ENCODE measurements around the gene BMPR2.
"Not testable (repeated sequence)": the region's sequence is repeated elsewhere in the genome, so short reads cannot be mapped to it uniquely, and the experiment has no call there.

Gene BMPR2

GRCh38 chr2:202566286-202566685 is 190.2 kb downstream of the BMPR2 start:
- Mint-ChIP-seq H3K4me3 (no peak overlapping the region), H3K36me3 (ENCODE audit: low read depth) (peaks cover 23% of the 10 kb centered on the region), H3K4me1 (no peaks in the 10 kb centered on the region), H3K27me3 (ENCODE audit: low read depth, poor library complexity) (peaks cover 3% of the 10 kb centered on the region), H3K27ac (no peak overlapping the region), H3K9me3 (no peaks in the 10 kb centered on the region)
- no peak for DNase-seq
- TF ChIP-seq, protein P1, sequence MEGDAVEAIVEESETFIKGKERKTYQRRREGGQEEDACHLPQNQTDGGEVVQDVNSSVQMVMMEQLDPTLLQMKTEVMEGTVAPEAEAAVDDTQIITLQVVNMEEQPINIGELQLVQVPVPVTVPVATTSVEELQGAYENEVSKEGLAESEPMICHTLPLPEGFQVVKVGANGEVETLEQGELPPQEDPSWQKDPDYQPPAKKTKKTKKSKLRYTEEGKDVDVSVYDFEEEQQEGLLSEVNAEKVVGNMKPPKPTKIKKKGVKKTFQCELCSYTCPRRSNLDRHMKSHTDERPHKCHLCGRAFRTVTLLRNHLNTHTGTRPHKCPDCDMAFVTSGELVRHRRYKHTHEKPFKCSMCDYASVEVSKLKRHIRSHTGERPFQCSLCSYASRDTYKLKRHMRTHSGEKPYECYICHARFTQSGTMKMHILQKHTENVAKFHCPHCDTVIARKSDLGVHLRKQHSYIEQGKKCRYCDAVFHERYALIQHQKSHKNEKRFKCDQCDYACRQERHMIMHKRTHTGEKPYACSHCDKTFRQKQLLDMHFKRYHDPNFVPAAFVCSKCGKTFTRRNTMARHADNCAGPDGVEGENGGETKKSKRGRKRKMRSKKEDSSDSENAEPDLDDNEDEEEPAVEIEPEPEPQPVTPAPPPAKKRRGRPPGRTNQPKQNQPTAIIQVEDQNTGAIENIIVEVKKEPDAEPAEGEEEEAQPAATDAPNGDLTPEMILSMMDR (IDR thresholded peaks at IDR 0.05) = no peak

DNA sequence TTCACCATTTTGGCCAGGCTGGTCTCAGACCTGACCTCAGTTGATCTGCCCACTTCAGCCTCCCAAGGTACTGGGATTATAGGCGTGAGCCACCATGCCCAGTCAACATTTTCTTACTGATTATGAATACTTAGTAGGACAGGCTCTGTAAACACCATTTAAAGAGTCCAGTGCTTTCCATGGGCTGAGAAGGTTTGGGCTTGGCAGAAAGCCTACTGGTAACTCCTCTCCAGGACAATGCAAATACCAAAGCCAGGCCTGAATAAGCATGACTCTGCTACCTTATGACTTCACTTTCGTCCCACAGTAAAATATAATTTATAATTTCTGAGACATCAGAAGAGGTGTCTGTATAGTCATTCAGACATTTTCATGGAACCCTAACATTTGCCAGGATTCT is 198.4 kb downstream of the BMPR2 start:
- DNase-seq = no peak
- H3K4me3 Mint-ChIP-seq = no peak overlapping the region
- no peak overlapping the region for H3K27ac Mint-ChIP-seq
- H3K36me3 Mint-ChIP-seq (ENCODE audit: low read depth) = no peaks in the 10 kb centered on the region
- peaks cover 3% of the 10 kb centered on the region for H3K27me3 Mint-ChIP-seq (ENCODE audit: low read depth, poor library complexity)
- no peaks in the 10 kb centered on the region for H3K9me3 Mint-ChIP-seq
- TF ChIP-seq, protein P1 (IDR thresholded peaks at IDR 0.05) = no peak
- H3K4me1 Mint-ChIP-seq = no peaks in the 10 kb centered on the region

- not testable (repeated sequence) for H3K36me3 Mint-ChIP-seq (ENCODE audit: low read depth); H3K4me3 Mint-ChIP-seq; H3K27me3 Mint-ChIP-seq (ENCODE audit: low read depth, poor library complexity); DNase-seq; H3K27ac Mint-ChIP-seq; H3K4me1 Mint-ChIP-seq; H3K9me3 Mint-ChIP-seq
These were observed 199.1 kb downstream of the BMPR2 start for GRCh38 chr2:202575194-202575593.

- Mint-ChIP-seq H3K9me3 (peaks cover 2% of the 10 kb centered on the region), H3K36me3 (ENCODE audit: low read depth) (no peaks in the 10 kb centered on the region), H3K4me1 (no peaks in the 10 kb centered on the region), H3K27me3 (ENCODE audit: low read depth, poor library complexity) (no peaks in the 10 kb centered on the region), H3K27ac (peak overlapping the region; percentile 59), H3K4me3 (no peak overlapping the region)
- DNase-seq = no peak
- TF ChIP-seq, protein P1 (IDR thresholded peaks at IDR 0.05) = no peak
These were observed 201.4 kb downstream of the BMPR2 start for GRCh38 chr2:202577250-202578183.

DNA sequence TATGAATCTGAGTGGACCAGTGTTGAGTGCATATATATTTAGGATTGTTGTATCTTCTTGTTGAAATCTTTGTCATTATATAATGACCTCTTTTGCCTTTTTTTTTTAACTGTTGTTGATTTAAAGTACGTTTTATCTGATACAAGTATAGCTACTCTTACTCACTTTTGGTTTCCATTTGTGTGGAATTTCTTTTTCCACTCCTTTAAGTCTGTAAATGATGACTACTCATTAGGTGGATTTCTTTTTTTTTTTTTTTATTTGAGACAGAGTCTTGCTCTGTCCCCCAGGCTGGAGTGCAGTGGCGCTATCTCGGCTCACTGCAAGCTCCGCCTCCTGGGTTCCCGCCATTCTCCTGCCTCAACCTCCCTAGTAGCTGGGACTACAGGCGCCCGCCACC is 206.7 kb downstream of the BMPR2 start:
- DNase-seq; H3K4me3 Mint-ChIP-seq; H3K4me1 Mint-ChIP-seq; H3K36me3 Mint-ChIP-seq (ENCODE audit: low read depth); H3K27me3 Mint-ChIP-seq (ENCODE audit: low read depth, poor library complexity); H3K27ac Mint-ChIP-seq: not testable (repeated sequence)
- H3K9me3 Mint-ChIP-seq = peaks cover 14% of the 10 kb centered on the region

GRCh38 chr2:202583709-202584219 is 207.6 kb downstream of the BMPR2 start:
- TF ChIP-seq, protein P1 (IDR thresholded peaks at IDR 0.05) = no peak
- Mint-ChIP-seq H3K4me3 (no peak overlapping the region), H3K27me3 (ENCODE audit: low read depth, poor library complexity) (peaks cover 5% of the 10 kb centered on the region), H3K4me1 (peaks cover 5% of the 10 kb centered on the region), H3K36me3 (ENCODE audit: low read depth) (no peaks in the 10 kb centered on the region), H3K27ac (no peak overlapping the region), H3K9me3 (peaks cover 14% of the 10 kb centered on the region)
- no peak for DNase-seq
